Hematopoietic multipotent progenitor cell treated with erythropoietin and hydrocortisone succinate and interleukin-3 and kit ligand, for 15 days (in vitro differentiated cells): ENCODE data around the gene ZBTB9.
"Not testable (repeated sequence)": the region's sequence is repeated elsewhere in the genome, so short reads cannot be mapped to it uniquely, and the experiment has no call there.

ENCODE experiments used
- DNase-seq: peaks from one replicate; pipeline ENCODE4 v3.0.0-alpha.2; 2015; ENCODE audit warnings: low spot score

The ZBTB9 gene

GRCh38 chr6:33467091-33467490 is 12.7 kb downstream of the ZBTB9 start:
- DNase-seq, result no peak

- no peak for DNase-seq
Measured at GRCh38 chr6:33469661-33470060, 15.3 kb downstream of the ZBTB9 start.

- DNase-seq, result no peak
Measured at GRCh38 chr6:33477864-33478263, 23.5 kb downstream of the ZBTB9 start.

- DNase-seq, result no peak
Measured at GRCh38 chr6:33481192-33481591, 26.8 kb downstream of the ZBTB9 start.

GRCh38 chr6:33482620-33483019 is 28.2 kb downstream of the ZBTB9 start:
- DNase-seq, result not testable (repeated sequence)

- DNase-seq, result no peak
Measured at GRCh38 chr6:33483678-33484077, 29.3 kb downstream of the ZBTB9 start.

- not testable (repeated sequence) for DNase-seq
Measured at GRCh38 chr6:33484673-33485262, 30.4 kb downstream of the ZBTB9 start.

- not testable (repeated sequence) for DNase-seq
Measured at GRCh38 chr6:33485680-33486079, 31.3 kb downstream of the ZBTB9 start.

GRCh38 chr6:33488339-33488738 is 34.0 kb downstream of the ZBTB9 start:
- DNase-seq, result no peak

GRCh38 chr6:33490198-33490597 is 35.8 kb downstream of the ZBTB9 start:
- no peak for DNase-seq

- no peak for DNase-seq
Measured at GRCh38 chr6:33490621-33491020, 36.2 kb downstream of the ZBTB9 start.

GRCh38 chr6:33492093-33492492 is 37.7 kb downstream of the ZBTB9 start:
- DNase-seq, result no peak

- no peak for DNase-seq
Measured at GRCh38 chr6:33497157-33497556, 42.8 kb downstream of the ZBTB9 start.

- DNase-seq, result no peak
Measured at GRCh38 chr6:33502486-33502885, 48.1 kb downstream of the ZBTB9 start.

- no peak for DNase-seq
Measured at GRCh38 chr6:33504486-33504885, 50.1 kb downstream of the ZBTB9 start.

- DNase-seq, result no peak
Measured at GRCh38 chr6:33505548-33506370, 51.4 kb downstream of the ZBTB9 start.
